D721Med (cell line): Measurements from ENCODE around the gene GRM5.

Experiments
- DNase-seq: peaks from one replicate; pipeline ENCODE4 v3.0.0; 2011; ENCODE audit warnings: low spot score; ENCODE audit not compliant: insufficient read length
- FAIRE-seq: peaks from 2 replicates; lab custom pipeline; 2011; peaks lifted over from hg19 to GRCh38; lab: Jason Lieb, UNC
- TF ChIP-seq, protein P1 (sequence below): IDR thresholded peaks from 2 replicates; pipeline ENCODE4 v1.5.1; 2012; ENCODE audit warnings: mild to moderate bottlenecking, control low read depth; ENCODE audit not compliant: insufficient read depth; ENCODE audit errors: missing control alignments

The GRM5 gene

GRCh38 chr11:88739524-88739923 lies 326.3 kb downstream of the GRM5 start:
- no peak for DNase-seq
- TF ChIP-seq, protein P1, sequence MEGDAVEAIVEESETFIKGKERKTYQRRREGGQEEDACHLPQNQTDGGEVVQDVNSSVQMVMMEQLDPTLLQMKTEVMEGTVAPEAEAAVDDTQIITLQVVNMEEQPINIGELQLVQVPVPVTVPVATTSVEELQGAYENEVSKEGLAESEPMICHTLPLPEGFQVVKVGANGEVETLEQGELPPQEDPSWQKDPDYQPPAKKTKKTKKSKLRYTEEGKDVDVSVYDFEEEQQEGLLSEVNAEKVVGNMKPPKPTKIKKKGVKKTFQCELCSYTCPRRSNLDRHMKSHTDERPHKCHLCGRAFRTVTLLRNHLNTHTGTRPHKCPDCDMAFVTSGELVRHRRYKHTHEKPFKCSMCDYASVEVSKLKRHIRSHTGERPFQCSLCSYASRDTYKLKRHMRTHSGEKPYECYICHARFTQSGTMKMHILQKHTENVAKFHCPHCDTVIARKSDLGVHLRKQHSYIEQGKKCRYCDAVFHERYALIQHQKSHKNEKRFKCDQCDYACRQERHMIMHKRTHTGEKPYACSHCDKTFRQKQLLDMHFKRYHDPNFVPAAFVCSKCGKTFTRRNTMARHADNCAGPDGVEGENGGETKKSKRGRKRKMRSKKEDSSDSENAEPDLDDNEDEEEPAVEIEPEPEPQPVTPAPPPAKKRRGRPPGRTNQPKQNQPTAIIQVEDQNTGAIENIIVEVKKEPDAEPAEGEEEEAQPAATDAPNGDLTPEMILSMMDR: no peak
- FAIRE-seq: no peak

- DNase-seq: no peak
- TF ChIP-seq, protein P1: no peak
- FAIRE-seq: no peak
Measured at GRCh38 chr11:88709567-88709966, 356.2 kb downstream of the GRM5 start.

DNA sequence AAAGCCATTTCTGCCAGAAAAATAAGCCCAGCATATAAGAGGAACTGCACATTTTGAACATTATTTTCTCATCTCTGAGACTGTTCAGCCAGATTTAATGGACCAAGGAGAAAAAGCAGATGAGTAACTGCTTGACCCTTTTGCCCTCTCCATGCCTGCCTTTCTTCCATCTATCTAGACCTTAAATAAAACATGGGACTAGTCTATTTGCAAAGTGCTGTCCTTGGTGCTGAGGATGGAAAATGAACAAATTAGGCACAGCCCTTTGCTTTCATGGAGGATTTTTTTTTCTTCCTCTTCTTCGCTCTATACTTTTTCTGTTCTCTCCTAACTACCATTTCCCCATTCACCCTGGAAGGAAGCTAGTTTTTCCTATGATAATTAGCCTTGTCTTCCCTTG lies 361.3 kb downstream of the GRM5 start:
- FAIRE-seq (no peak), DNase-seq (no peak)
- TF ChIP-seq, protein P1: no peak

DNA sequence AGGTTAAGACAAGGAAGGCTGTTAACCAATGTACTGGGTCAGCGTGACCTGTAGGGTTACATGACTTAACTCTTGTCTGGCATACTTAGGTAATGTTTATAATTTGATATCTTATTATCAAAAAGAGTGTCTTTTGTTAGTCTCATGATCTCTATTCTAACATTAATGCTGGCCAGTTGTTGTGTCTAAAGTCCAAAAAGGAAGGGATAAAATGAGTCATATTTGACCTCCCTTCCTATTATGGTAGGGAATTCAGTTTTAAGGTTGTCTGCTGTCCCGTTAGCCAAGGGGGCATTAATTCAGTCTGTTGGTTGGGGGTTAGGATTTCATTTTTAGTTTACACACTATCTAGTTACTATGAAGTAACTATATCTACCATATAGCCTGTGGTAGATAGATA lies 364.0 kb downstream of the GRM5 start:
- no peak for FAIRE-seq
- TF ChIP-seq, protein P1: no peak
- no peak for DNase-seq

GRCh38 chr11:88697139-88697538 lies 368.6 kb downstream of the GRM5 start:
- no peak for FAIRE-seq
- TF ChIP-seq, protein P1: no peak

DNA sequence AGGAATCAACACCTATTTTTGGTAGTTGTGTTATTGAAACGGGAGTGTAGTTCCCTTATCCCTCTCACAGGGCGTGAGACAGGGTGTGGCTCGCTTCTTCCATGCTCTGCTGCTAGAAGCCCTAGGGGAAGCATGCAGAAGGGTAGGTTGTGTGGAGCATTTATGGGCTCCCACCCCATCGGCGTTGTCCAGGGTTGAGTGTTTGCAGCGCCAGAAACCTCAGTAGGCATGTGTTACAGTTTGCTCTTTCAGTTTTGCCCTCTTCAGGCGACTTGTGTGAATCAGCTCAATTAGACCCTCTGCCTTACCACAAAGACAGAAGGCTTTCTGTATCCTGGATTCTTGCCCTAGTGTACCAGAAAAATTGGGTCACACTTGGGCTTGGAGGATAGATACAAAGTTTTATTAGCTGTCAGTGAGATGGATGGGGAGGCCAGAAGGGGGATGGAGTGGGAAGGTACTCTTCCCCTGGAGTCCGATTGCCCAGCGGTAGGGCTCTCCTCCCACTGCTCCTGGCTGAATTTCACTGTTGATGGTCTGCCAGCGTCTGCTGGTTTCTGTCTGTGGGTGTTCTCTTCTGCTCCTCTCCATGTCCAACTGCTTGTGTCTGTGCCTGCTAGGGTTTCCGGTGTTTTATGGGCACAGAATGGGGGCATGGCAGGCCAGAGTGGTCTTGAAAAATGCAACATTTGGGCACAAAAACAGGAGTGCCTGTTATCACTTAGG lies 369.9 kb downstream of the GRM5 start:
- TF ChIP-seq, protein P1: no peak
- DNase-seq: no peak
- FAIRE-seq: no peak

More at GRCh38 chr11:88697139-88697538, 368.6 kb downstream of the GRM5 start:
- no peak for DNase-seq
